HepG2 (cell line): ENCODE data around the gene LCAT. TPM values are rescaled to one million over a fixed set of nuclear protein-coding genes. Genes with fewer than 3 reads are reported as not detected.
A peak's percentile ranks its signal among the peaks of the same experiment; 100 is the strongest.

Source experiments
- AKAP8 ChIP-seq: sonication (generic); formaldehyde crosslinking; IDR thresholded peaks from 2 replicates; pipeline ENCODE4 v1.5.1; 2020; ENCODE audit warnings: mild to moderate bottlenecking, missing genetic modification reagents
- GPN1 ChIP-seq: sonication (generic); formaldehyde crosslinking; IDR thresholded peaks from 2 replicates; pipeline ENCODE4 v1.5.1; 2020; ENCODE audit warnings: missing genetic modification reagents, borderline replicate concordance
- JUND ChIP-seq: sonication (generic); formaldehyde crosslinking; IDR thresholded peaks from 2 replicates; pipeline ENCODE4 v1.8.0; 2022; ENCODE audit warnings: mild to moderate bottlenecking, missing genetic modification reagents
- LCORL ChIP-seq, 2 experiments: fragments of 450-650 bp in 1 of 2; sonication (generic) in 1 of 2; formaldehyde crosslinking in 1 of 2; IDR thresholded peaks; 2 replicates each; pipeline versions ENCODE4 v1.5.0 to v1.6.1; 2017 to 2020; ENCODE audit warnings: antibody characterized with exemption in 1 of 2, missing genetic modification reagents in 1 of 2
- NAIF1 ChIP-seq: sonication (generic); formaldehyde crosslinking; IDR thresholded peaks from 2 replicates; pipeline ENCODE4 v1.5.0; 2020; ENCODE audit warnings: mild to moderate bottlenecking, missing genetic modification reagents, borderline replicate concordance
- NCOR1 ChIP-seq: fragments of 200-600 bp; sonication (generic); IDR thresholded peaks from 2 replicates; pipeline ENCODE4 v1.7.0; 2017; ENCODE audit warnings: antibody characterized with exemption, low read length, borderline replicate concordance
- NFATC3 ChIP-seq: sonication (generic); formaldehyde crosslinking; IDR thresholded peaks from 2 replicates; pipeline ENCODE4 v1.5.1; 2020; ENCODE audit warnings: mild to moderate bottlenecking, missing genetic modification reagents
- NFIC ChIP-seq: IDR thresholded peaks from 2 replicates; pipeline ENCODE4 v1.6.1; 2012; ENCODE audit warnings: mild to moderate bottlenecking, low read length, inconsistent platforms
- NFYB ChIP-seq: sonication (generic); formaldehyde crosslinking; IDR thresholded peaks from 2 replicates; pipeline ENCODE4 v1.4.0; 2020; ENCODE audit warnings: missing genetic modification reagents
- NR2F2 ChIP-seq: IDR thresholded peaks from 2 replicates; pipeline ENCODE4 v1.6.1; 2012; ENCODE audit warnings: low read depth, inconsistent platforms, borderline replicate concordance
- RBAK ChIP-seq: sonication (generic); formaldehyde crosslinking; IDR thresholded peaks from 2 replicates; pipeline ENCODE4 v1.5.1; 2020; ENCODE audit warnings: mild to moderate bottlenecking, missing genetic modification reagents
- TCF12 ChIP-seq, 2 experiments: fragments of 450-650 bp in 1 of 2; sonication (generic) in 1 of 2; formaldehyde crosslinking in 1 of 2; IDR thresholded peaks; 2 replicates each; pipeline versions ENCODE4 v1.6.1 to v1.8.0; 2017 to 2022; ENCODE audit warnings: antibody characterized with exemption in 1 of 2, mild to moderate bottlenecking in 1 of 2, missing genetic modification reagents in 1 of 2, moderate library complexity in 1 of 2
- ZBTB38 ChIP-seq: sonication (generic); formaldehyde crosslinking; IDR thresholded peaks from 2 replicates; pipeline ENCODE4 v1.5.1; 2020; ENCODE audit warnings: mild to moderate bottlenecking, missing genetic modification reagents
- ZNF121 ChIP-seq: sonication (generic); formaldehyde crosslinking; IDR thresholded peaks from 2 replicates; pipeline ENCODE4 v1.5.0; 2020; ENCODE audit warnings: mild to moderate bottlenecking, missing genetic modification reagents
- ZNF224 ChIP-seq: sonication (generic); formaldehyde crosslinking; IDR thresholded peaks from 2 replicates; pipeline ENCODE4 v1.5.0; 2020; ENCODE audit warnings: mild to moderate bottlenecking, missing genetic modification reagents
- ZNF460 ChIP-seq: sonication (generic); formaldehyde crosslinking; IDR thresholded peaks from 2 replicates; pipeline ENCODE4 v1.5.1; 2020; ENCODE audit warnings: missing genetic modification reagents, mild to moderate bottlenecking, borderline replicate concordance
- ZNF768 ChIP-seq: sonication (generic); formaldehyde crosslinking; IDR thresholded peaks from 2 replicates; pipeline ENCODE4 v1.4.0; 2020; ENCODE audit warnings: missing genetic modification reagents
- ZNF839 ChIP-seq: sonication (generic); formaldehyde crosslinking; IDR thresholded peaks from 2 replicates; pipeline ENCODE4 v1.4.0; 2020; ENCODE audit warnings: missing genetic modification reagents, mild to moderate bottlenecking, borderline replicate concordance
- polyA plus RNA-seq, 8 experiments: library from polyadenylated mRNA; depleted of rRNA in 3 of 8; stranded (reverse) in 7 of 8; unstranded in 1 of 8; fragments of >200 nt; fragmentation: Illumina TruSeq in 4 of 8; extraction: Trizol in 4 of 8; gene quantifications; 2 replicates each; pipeline versions ENCODE4 v1.2.1 to v1.2.3, GENCODE V29; 2011 to 2016; ENCODE audit warnings: low read depth in 4 of 8, missing spikeins in 1 of 8, mixed read lengths in 1 of 8; ENCODE audit not compliant: insufficient read depth in 1 of 8
- total RNA-seq, 5 experiments: library from RNA; depleted of rRNA; stranded (reverse); fragments of >200 nt; fragmentation: Illumina TruSeq; extraction: Trizol; gene quantifications; 2 replicates each; pipeline ENCODE4 v1.2.3, GENCODE V29; 2016; ENCODE audit warnings: low read depth in 1 of 5
- TF ChIP-seq, protein P1 (sequence below): sonication (generic); formaldehyde crosslinking; IDR thresholded peaks from 2 replicates; pipeline ENCODE4 v1.5.0; 2020; ENCODE audit warnings: mild to moderate bottlenecking, missing genetic modification reagents, moderate library complexity
- TF ChIP-seq, protein P2 (sequence below): sonication (generic); formaldehyde crosslinking; IDR thresholded peaks from 2 replicates; pipeline ENCODE4 v1.5.1; 2020; ENCODE audit warnings: missing genetic modification reagents, mild to moderate bottlenecking, borderline replicate concordance
- TF ChIP-seq, protein P3 (sequence below): sonication (generic); formaldehyde crosslinking; conservative IDR thresholded peaks from 2 replicates; pipeline ENCODE4 v1.4.0; 2020; ENCODE audit warnings: missing genetic modification reagents
- TF ChIP-seq, protein P4 (sequence below): sonication (generic); formaldehyde crosslinking; IDR thresholded peaks from 2 replicates; pipeline ENCODE4 v1.5.0; 2020; ENCODE audit warnings: missing genetic modification reagents
- TF ChIP-seq, protein P5 (sequence below): sonication (generic); formaldehyde crosslinking; IDR thresholded peaks from 2 replicates; pipeline ENCODE4 v1.5.0; 2020; ENCODE audit warnings: missing genetic modification reagents

The LCAT gene
- total and polyA plus RNA-seq, 2 of the 13 experiments (the other 11 are each of a cell fraction or from before 2014, with no cell fraction given): 36.1 to 38.9 TPM

DNA sequence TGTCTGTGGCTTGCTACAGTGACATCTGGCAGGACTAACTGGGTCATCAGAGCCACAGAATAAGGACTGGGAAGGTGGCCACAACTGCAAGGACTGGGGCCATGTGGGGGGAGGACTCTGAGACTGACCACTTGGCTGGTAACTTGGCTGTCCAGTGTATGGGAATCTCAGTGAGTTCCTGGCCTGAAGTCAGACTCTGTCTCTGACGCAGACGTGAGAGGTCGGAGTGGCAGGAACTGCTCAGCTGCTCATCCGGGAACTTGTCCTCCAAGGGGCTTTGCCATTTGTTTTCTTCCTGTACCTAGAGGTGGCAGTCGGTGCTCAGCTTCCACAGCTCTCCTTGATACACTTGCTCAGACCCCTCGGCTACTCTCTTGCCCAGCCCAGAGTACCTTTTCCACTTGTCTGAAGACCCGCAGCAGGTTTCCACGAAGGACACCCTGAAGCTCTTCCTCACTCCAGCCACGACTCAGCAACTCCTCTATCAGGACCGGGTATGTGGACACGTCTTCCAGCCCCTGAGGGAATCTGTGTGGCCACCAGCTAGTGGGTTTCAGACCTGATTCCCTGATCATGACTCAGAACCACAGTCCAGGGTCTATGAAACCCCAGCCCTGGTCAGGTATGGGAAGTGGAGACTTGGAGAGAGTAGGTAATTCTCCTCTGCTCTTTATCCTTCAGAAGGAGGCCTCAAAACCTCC, 43.7 kb upstream of the LCAT start (continued):
- no peak for TF ChIP-seq LCORL (IDR thresholded peaks at IDR 0.05)
- no peak for TF ChIP-seq LCORL (CRISPR knock-in tag; IDR thresholded peaks at IDR 0.05)
- TF ChIP-seq NFIC: no peak
- 0 out of 2 replicates have a peak, but pooled peaks have one; percentile 62 for TF ChIP-seq ZNF224 (CRISPR knock-in tag)
- no peak for TF ChIP-seq AKAP8 (CRISPR knock-in tag)
- TF ChIP-seq, protein P1, sequence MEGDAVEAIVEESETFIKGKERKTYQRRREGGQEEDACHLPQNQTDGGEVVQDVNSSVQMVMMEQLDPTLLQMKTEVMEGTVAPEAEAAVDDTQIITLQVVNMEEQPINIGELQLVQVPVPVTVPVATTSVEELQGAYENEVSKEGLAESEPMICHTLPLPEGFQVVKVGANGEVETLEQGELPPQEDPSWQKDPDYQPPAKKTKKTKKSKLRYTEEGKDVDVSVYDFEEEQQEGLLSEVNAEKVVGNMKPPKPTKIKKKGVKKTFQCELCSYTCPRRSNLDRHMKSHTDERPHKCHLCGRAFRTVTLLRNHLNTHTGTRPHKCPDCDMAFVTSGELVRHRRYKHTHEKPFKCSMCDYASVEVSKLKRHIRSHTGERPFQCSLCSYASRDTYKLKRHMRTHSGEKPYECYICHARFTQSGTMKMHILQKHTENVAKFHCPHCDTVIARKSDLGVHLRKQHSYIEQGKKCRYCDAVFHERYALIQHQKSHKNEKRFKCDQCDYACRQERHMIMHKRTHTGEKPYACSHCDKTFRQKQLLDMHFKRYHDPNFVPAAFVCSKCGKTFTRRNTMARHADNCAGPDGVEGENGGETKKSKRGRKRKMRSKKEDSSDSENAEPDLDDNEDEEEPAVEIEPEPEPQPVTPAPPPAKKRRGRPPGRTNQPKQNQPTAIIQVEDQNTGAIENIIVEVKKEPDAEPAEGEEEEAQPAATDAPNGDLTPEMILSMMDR (CRISPR knock-in tag): peak; percentile 41
- no peak for TF ChIP-seq ZNF839 (CRISPR knock-in tag)
- TF ChIP-seq JUND: no peak
- TF ChIP-seq, protein P2, sequence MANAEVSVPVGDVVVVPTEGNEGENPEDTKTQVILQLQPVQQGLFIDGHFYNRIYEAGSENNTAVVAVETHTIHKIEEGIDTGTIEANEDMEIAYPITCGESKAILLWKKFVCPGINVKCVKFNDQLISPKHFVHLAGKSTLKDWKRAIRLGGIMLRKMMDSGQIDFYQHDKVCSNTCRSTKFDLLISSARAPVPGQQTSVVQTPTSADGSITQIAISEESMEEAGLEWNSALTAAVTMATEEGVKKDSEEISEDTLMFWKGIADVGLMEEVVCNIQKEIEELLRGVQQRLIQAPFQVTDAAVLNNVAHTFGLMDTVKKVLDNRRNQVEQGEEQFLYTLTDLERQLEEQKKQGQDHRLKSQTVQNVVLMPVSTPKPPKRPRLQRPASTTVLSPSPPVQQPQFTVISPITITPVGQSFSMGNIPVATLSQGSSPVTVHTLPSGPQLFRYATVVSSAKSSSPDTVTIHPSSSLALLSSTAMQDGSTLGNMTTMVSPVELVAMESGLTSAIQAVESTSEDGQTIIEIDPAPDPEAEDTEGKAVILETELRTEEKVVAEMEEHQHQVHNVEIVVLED (CRISPR knock-in tag): no peak
- no peak for TF ChIP-seq GPN1 (CRISPR knock-in tag)
- no peak for TF ChIP-seq RBAK (CRISPR knock-in tag)
- no peak for TF ChIP-seq NR2F2
- no peak for TF ChIP-seq NAIF1 (CRISPR knock-in tag)
- no peak for TF ChIP-seq ZNF768 (CRISPR knock-in tag)
- TF ChIP-seq, protein P3, sequence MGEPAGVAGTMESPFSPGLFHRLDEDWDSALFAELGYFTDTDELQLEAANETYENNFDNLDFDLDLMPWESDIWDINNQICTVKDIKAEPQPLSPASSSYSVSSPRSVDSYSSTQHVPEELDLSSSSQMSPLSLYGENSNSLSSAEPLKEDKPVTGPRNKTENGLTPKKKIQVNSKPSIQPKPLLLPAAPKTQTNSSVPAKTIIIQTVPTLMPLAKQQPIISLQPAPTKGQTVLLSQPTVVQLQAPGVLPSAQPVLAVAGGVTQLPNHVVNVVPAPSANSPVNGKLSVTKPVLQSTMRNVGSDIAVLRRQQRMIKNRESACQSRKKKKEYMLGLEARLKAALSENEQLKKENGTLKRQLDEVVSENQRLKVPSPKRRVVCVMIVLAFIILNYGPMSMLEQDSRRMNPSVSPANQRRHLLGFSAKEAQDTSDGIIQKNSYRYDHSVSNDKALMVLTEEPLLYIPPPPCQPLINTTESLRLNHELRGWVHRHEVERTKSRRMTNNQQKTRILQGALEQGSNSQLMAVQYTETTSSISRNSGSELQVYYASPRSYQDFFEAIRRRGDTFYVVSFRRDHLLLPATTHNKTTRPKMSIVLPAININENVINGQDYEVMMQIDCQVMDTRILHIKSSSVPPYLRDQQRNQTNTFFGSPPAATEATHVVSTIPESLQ: no peak
- TF ChIP-seq, protein P4, sequence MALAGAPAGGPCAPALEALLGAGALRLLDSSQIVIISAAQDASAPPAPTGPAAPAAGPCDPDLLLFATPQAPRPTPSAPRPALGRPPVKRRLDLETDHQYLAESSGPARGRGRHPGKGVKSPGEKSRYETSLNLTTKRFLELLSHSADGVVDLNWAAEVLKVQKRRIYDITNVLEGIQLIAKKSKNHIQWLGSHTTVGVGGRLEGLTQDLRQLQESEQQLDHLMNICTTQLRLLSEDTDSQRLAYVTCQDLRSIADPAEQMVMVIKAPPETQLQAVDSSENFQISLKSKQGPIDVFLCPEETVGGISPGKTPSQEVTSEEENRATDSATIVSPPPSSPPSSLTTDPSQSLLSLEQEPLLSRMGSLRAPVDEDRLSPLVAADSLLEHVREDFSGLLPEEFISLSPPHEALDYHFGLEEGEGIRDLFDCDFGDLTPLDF (CRISPR knock-in tag): no peak
- TF ChIP-seq ZNF121 (CRISPR knock-in tag): no peak
- no peak for TF ChIP-seq NFATC3 (CRISPR knock-in tag)
- TF ChIP-seq TCF12 (IDR thresholded peaks at IDR 0.05): no peak
- TF ChIP-seq TCF12 (CRISPR knock-in tag; IDR thresholded peaks at IDR 0.05): no peak
- TF ChIP-seq ZBTB38: no peak
- TF ChIP-seq ZNF460 (CRISPR knock-in tag): no peak
- no peak for TF ChIP-seq NCOR1
- TF ChIP-seq NFYB (CRISPR knock-in tag): no peak
- TF ChIP-seq, protein P5, sequence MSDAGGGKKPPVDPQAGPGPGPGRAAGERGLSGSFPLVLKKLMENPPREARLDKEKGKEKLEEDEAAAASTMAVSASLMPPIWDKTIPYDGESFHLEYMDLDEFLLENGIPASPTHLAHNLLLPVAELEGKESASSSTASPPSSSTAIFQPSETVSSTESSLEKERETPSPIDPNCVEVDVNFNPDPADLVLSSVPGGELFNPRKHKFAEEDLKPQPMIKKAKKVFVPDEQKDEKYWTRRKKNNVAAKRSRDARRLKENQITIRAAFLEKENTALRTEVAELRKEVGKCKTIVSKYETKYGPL (CRISPR knock-in tag): no peak
